SH-SY5Y (cell line): ENCODE measurements around the gene TBC1D8.

Experiments used
- GATA2 ChIP-seq: IDR thresholded peaks from 2 replicates; pipeline ENCODE4 v1.6.1; 2011; ENCODE audit warnings: mild to moderate bottlenecking, low read depth, low read length
- GATA3 ChIP-seq: IDR thresholded peaks from 2 replicates; pipeline ENCODE4 v1.6.1; 2011; ENCODE audit warnings: low read depth, mild to moderate bottlenecking, low read length, moderate library complexity

TBC1D8 gene

DNA sequence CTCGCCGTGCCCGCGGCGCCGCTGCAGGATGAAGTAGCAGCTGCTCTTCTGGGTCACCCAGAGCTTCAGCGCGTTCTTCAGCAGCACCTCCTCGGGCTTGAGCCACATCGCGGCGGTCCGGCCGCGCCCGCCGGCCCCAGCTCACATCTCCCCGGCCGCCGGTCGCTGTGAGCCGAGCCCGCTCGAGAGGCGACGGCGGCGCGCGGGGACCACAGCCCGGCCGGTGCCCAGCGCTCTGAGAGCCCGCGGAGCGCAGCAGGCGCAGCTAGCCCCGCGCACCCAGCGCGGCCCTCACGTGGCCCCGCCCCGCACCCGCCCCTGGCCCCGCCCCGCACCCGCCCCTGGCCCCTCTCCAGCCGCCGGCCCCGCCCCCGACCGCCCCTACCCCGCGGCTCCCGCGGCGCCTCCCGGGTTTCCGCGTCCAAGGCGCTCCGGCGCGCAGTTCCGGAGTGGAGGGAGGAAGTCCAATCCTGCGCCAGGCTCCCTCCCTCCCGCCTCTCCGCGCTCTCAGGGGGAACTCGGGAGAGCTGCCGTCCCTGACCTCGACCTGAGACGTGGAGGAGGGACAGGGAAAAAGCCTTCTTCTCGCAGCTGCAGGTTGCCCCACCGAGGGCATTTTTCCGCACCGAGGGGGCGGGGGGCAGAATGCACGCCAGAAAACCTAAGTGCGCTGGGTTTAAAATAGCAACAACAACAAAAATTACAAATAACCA lies at the start of gene TBC1D8:
TBC1D8 (minus strand) TSS at position 237 of the 713 bp plus-strand sequence; CDS start at position 108, 129 bp downstream.
- no peak for TF ChIP-seq GATA3
- TF ChIP-seq GATA2, result no peak

DNA sequence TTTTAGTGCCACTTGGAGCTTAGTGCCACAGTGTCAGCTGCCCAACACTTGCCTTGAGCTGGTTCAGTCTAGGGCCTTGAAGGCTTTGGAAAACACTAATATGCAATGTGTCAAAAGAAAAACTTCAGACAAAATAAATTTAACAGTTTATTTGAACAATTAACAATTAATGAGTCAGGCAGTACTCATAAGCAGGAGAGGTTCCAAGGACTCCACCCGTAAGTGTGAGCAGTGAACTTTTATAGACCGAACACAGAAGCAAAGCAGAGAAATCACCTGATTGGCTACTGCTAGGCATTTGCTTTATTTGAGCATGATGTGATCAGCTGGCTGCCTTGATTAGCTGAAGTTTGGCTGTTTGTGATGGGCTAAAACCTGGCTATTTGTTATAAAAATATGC lies 49.5 kb upstream of the TBC1D8 start:
- TF ChIP-seq GATA3, result no peak
- TF ChIP-seq GATA2, result no peak

DNA sequence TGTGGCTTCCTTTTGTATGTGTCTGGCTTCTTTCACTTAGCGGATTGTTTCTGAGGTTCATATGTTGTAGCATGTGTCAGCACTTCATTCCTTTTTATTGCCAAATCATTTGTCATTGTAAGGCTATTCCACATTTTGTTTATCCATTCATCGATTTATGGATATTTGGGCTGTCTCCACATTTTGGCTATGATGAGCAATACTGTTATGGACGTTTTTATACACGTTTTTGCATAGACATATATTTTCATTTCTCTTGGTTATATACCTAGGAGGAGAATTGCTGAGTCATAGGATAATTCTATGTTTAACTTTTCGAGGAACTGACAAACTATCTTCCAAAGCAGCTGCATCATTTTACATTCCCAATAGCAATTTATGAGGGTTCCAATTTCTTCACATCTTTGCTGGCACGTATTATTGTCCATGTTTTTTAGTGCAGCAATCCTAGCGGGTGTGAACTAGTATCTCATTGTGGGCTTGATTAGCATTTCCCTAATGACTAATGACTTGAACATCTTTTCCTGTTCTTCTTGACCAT lies 48.1 kb upstream of the TBC1D8 start:
- TF ChIP-seq GATA3, result no peak
- TF ChIP-seq GATA2, result no peak

DNA sequence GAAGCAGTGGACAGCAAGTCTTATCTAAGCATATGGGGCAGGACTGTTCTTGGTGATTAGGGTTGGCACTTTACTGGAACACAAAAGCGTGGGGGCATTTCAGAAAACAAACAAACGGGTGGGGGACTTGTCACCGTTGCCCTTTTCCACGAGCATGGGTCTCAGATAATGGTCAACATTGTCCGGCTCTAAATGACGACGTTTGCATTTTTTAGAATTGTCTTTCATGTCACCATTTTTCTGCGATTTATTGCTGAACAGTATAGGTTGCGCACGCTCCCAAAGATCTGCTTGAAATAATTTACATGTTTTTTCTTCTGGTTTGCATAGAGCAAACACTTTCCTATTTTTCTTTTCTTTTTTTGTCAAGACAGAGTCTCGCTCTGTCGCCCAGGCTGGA lies 46.6 kb upstream of the TBC1D8 start:
- TF ChIP-seq GATA2 (no peak), GATA3 (no peak)

DNA sequence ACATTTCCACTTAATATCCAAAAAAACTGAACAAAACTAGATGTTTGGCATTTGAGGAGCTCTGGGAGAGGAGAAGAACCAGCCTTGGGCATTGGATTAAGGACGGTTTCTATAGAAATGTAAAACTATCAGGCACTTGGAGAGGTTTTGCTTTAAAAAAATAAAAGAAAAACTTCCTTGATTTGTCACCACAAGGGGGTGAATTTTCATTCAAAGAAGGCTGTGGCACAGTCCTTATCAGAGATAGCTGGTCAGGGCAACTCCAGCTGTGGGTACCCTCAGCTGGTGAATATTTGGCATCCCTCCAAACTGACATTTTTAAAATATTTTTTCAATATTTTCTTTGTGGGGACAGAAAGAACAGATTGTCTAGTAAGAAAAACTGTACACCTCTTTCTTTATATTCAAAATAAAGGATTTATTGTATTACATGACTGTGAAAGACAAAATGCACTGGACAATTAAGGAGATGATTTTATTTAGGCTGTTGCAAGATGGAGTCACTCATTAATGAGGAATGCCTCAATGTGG lies 46.1 kb upstream of the TBC1D8 start:
- TF ChIP-seq GATA2 (no peak), GATA3 (no peak)

DNA sequence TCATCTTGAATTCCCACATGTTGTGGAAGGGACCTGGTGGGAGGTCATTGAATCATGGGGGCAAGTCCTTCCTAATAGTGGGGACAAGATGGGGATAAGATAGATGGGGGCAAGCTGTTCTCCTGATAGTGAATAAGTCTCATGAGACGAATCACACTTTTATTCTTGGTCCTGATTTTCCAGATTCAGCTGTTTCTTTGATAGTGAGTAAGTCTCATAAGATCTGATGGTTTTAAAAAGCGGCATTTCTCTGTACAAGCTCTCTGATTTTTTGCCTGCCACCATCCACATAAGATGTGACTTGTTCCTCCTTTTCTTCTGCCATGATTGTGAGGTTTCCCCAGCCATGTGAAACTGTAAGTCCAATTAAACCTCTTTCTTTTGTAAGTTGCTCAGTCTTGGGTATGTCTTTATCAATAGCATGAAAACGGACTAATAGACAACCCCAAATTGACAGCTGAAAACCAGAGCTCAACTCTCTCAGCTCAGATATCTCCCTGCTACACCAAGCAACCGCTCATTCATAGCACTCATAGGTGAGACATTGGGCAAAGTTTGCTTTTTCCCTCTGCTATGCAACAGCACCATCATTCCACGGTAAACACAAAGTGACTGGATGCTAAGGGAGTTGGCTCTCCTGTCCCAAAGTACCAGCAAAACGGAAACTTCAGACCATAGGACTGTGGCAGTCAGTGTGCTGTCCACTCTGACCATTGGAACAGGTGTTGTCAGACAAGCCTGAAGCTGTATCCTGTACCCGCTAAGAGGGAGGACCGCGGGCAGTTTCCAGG lies 44.9 kb upstream of the TBC1D8 start:
- TF ChIP-seq GATA2 (no peak), GATA3 (no peak)

DNA sequence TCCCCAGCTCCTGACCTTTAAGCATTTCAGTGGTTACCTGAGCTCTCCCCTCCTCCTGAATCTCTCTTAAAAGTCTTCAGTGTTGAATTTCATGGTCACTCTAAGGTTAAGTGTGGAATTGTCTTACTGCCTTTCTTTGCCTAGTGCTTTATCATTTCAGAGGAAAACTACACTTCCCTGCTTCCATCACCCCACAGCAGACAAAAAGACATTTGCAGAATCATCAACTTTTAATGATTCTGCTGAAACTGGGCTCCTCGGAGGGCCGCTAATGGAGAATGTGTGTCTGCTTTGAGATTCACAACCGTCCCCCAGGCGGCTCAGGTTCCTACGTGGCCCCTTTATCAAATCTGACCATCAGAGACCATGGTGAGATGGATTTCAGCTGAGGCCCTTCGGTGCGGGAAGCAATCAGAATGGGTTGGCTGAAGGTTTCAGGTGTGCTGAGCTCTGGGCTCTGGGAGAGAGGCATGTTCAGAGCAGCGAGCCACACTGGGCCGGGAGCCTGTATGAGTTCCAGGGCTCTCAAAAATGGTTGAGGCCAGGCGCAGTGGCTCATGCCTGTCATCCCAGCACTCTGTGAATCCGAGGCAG lies 41.9 kb upstream of the TBC1D8 start:
- TF ChIP-seq GATA3, result no peak
- no peak for TF ChIP-seq GATA2

DNA sequence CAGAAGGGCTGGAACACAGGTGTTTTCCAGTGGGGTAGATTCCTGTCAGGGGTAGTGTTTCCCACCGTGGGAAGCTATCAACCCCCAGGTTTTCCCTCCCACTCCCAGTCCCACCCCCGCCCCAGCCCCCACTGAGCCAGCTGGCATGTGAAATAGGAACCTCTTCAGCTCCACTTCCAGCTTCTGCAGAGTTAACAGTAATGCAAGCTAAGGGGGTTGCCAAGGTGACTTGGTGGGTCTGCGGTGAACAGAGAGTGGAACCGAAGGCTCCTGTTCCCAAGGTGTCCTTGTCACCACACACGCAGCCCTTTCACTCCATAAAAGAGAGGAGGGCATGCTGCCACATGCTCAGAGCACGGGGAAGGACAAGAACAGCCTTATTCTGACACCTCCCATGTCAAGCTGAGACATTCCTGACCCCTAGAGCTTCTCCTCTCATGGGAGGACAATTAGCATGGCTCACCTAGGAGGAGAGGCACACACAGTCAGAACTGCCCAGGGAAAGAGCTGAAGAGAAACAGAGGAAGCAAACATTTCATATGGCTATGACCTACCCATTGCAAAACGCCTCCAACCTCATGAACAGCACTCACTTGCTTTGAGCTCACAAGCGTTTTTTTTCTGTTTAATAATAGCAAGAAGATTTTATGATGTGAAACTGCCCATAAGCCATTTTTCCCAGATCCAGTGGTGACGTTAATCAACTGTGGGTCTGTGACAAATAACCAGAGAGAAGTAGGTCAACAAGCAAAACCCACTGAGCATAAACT lies 39.8 kb upstream of the TBC1D8 start:
- TF ChIP-seq GATA2, result no peak

DNA sequence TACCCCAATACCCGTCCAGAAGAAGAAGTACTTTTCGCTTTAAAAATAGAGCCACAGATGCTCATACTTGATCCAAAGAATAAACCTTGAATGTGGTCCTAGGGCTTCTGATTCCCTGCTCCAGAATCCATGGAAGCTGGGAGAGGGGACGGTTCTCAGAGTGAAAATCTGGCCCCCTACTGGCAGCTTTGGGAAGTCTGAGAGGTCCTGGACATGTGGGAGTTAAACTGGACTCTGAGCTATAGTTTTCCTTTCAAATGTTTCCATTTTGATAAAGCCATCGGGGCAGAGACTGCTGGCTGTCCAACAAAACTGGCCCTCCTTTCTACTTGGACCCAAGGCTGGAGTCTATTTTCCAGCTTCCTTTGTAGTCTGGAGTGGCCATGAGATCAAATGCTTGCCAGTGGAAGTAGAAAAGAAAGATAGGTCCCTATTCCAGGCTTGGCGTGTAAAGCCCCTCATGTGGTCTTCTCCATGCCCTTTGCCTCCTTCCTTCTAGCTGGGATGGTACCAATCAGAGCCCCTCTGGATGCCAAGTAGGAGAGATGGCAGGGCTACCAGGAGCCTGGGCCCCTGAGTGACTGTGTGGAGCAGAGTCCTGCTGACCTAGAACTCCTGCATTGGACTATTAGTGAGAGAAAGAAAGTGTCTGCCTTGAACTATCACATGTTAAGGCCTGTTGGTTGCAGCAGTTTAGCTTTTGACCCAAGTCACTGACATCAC lies 37.7 kb upstream of the TBC1D8 start:
- TF ChIP-seq GATA2, result no peak

DNA sequence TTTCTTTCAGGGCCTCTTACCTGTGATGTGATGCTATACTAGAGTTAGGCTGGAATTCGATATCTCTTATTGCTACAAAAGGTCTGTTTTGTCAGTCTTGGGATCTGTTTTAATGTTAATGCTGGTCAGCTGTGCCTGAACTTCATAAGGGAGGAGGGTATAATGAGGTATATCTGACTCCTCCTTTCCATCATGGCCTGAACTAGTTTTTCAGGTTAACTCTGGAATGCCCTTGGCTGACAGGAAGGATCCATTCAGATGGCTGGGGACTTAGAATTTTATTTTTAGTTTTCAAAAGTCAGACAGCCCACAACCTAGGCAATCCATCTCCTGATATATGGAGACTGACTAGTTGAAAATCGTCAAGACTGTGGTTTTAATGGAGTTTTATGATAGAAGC lies 35.9 kb upstream of the TBC1D8 start:
- no peak for TF ChIP-seq GATA3
- TF ChIP-seq GATA2, result no peak

DNA sequence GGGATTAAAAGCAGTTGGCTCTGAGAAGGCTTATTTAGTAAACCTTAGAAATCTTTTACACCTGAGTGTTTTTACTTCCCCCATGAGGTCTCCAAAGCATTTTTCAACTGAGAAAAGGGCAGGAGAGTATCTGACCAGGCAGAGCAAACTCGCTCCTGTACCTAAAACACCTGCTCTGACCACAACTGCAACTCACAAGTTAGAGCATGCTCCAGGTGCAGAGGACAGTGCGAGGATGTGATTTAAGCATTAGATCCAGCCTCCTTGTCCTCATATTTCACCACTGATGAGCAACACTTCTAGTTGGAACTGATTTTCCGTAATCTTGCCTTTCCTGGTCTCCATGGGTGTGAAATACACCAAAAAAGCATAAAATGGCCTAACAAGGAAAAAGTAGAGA lies 34.5 kb upstream of the TBC1D8 start:
- TF ChIP-seq GATA3, result no peak
- TF ChIP-seq GATA2, result no peak

DNA sequence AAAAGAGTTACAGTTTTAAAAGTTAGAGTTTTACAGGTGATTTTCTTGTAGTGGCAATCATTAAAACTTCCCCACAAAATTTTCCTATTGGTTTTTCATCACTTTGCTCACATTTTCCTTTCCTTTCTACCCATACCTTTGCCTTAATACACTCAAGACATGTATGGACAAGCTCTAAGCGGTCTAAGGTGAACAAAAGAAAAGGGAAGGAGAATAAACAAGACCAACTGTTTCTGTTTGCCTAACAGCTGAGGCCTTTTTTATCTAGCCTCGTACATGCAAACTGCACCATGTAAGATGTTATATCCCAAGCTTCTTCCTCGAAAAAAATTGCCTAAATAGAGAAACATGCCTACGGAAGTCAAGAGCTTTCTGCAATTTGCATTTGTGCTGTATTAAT lies 33.9 kb upstream of the TBC1D8 start:
- no peak for TF ChIP-seq GATA3
- TF ChIP-seq GATA2, result no peak

DNA sequence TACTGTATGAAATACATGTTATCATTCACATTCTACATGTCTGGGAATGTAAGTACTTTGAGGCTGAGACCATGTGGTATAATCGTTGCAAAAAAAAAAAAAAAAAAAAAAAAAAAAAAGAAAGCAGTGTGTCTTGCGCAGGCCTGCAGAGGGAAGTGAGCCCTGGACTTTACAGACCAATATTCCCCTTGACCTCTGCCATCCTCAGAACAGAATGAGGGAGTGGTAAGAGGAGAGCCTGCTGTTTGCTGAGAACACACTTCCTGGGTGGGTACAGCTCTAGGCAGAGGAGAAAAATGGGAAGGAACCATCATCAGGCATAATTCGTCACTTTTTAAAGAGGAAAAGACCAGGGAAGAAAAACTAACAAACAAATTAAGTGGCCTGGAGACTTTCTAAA lies 28.8 kb upstream of the TBC1D8 start:
- no peak for TF ChIP-seq GATA3
- TF ChIP-seq GATA2, result no peak

DNA sequence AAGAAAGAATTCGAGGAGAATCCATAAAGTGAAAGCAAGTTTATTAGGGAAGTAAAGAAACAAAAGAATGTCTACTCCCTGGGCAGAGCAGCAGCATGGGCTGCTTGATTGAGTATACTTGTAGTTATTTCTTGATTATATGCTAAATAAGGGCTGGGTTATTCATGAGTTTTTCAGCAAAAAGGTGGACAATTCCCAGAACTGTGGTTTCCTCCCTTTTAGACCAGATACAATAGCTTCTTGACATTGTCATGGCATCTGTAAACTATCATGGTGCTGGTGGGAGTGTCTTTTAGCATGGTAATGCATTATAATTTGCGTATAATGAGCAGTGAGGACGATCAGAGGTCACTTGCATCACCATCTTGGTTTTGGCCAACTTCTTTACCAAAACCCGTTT lies 25.6 kb upstream of the TBC1D8 start:
- TF ChIP-seq GATA3 (no peak), GATA2 (no peak)
